Ascending aorta (tissue), 2 donors: Measurements from ENCODE around the gene SFI1. TPM values are rescaled to one million over a fixed set of nuclear protein-coding genes. Genes with fewer than 3 reads are reported as not detected.

Experiments used
- DNase-seq, 2 donors: peaks; one replicate each; pipeline ENCODE4 v3.0.0-alpha.2; 2019; ENCODE audit warnings: low spot score in 2 of 2
- H3K27ac ChIP-seq, 2 donors: fragments of 200-600 bp; sonication (generic); one replicate each; pipeline ENCODE4 v1.5.1; 2016 to 2017; ENCODE audit warnings: mild to moderate bottlenecking in 1 of 2
- H3K27me3 ChIP-seq: fragments of 200-600 bp; sonication (generic); one replicate; pipeline ENCODE4 v1.5.1; 2017
- H3K36me3 ChIP-seq, 2 donors: fragments of 200-600 bp; sonication (generic); one replicate each; pipeline ENCODE4 v1.5.1; 2016
- H3K4me1 ChIP-seq, 2 donors: fragments of 200-600 bp; sonication (generic); one replicate each; pipeline ENCODE4 v1.5.1; 2016 to 2017; ENCODE audit warnings: mild to moderate bottlenecking in 1 of 2
- H3K4me3 ChIP-seq, 2 donors: fragments of 200-600 bp; sonication (generic); one replicate each; pipeline ENCODE4 v1.5.1; 2016 to 2017; ENCODE audit warnings: mild to moderate bottlenecking in 1 of 2
- H3K9me3 ChIP-seq, 2 donors: fragments of 200-600 bp; sonication (generic); one replicate each; pipeline ENCODE4 v1.5.1; 2016
- CTCF ChIP-seq, 3 experiments: fragments of 200-600 bp in 2 of 3; fragments of 450-650 bp in 1 of 3; sonication (generic) in 2 of 3; IDR thresholded peaks; one replicate each; pipeline ENCODE4 v1.5.1; 2016 to 2019; ENCODE audit warnings: antibody characterized with exemption in 3 of 3, mild to moderate bottlenecking in 1 of 3, moderate library complexity in 1 of 3
- intact Hi-C: fragments of 100-400 bp; cut with DNase I; formaldehyde crosslinking; loops from one replicate; pipeline ENCODE4 v1.15.1; 2023
- total RNA-seq: library from RNA; depleted of rRNA; stranded (reverse); fragments of >200 nt; gene quantifications from one replicate; pipeline ENCODE4 v1.1.0, GENCODE V29; 2016

Gene SFI1
- total RNA-seq, 1 donor from 2014 or later = 31.0 TPM

DNA sequence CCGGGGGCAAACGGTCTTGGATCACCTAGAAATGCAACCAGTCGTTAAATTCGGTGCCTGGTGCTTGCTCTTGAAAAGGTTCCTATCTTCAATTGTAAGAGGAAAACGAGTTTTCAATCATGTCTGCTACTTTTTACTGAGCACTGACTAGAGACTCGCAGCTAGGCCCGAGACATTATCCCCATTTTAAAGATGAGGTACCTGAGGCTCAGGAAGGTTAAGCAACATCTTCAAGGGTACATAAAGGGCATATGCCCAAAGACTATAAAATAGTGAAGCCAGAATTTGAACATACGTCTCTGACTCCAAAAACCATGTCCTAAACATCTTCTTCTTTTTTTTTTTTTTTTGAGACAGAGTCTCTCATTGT is 166.3 kb downstream of the SFI1 start:
- peak overlapping the region; percentile 46 to 61 for H3K27ac ChIP-seq

More for the DNA sequence above, 166.3 kb downstream of the SFI1 start:
- H3K4me1 ChIP-seq = peaks cover 6% of the 10 kb centered on the region in 2 donors
- TF ChIP-seq CTCF (IDR thresholded peaks at IDR 0.05) = no peak
- H3K9me3 ChIP-seq = no peaks in the 10 kb centered on the region
- intact Hi-C loops = loop anchor here (1.0 to 10.0 kb wide), 4 partner anchors 14 to 282 kb away; partner anchors contain the start of gene YWHAH
- no peaks in the 10 kb centered on the region for H3K27me3 ChIP-seq
- no peak for DNase-seq
- H3K36me3 ChIP-seq = no peaks in the 10 kb centered on the region
- H3K4me3 ChIP-seq = peak overlapping the region; percentile 58 to 85

Other genes starting within 250 kb of the SFI1 start
- 16.4 TPM for gene PIK3IP1, start 204.0 kb upstream of the SFI1 start, total RNA-seq
- 28.9 TPM for gene PATZ1, start 150.2 kb upstream of the SFI1 start, total RNA-seq
- 6.9 TPM for gene DRG1, start 96.9 kb upstream of the SFI1 start, total RNA-seq
- 12.7 TPM for gene EIF4ENIF1, start 6.7 kb upstream of the SFI1 start, total RNA-seq
- 110 TPM for gene PISD, start 165.7 kb downstream of the SFI1 start, total RNA-seq